ENCODE measurements around the gene OLFML1. TPM values are rescaled to one million over a fixed set of nuclear protein-coding genes. Genes with fewer than 3 reads are reported as not detected.

The OLFML1 gene
- total RNA-seq, 1 experiment from 2014 or later = not detected

- no peak for DNase-seq (ENCODE audit: unreplicated experiment)
- BruUV-seq (replicated peaks) = no TSS peak
- H3K27me3 Mint-ChIP-seq (ENCODE audit: insufficient read depth, unreplicated experiment) = peaks cover 13% of the 10 kb centered on the region
- TF ChIP-seq, protein P1, sequence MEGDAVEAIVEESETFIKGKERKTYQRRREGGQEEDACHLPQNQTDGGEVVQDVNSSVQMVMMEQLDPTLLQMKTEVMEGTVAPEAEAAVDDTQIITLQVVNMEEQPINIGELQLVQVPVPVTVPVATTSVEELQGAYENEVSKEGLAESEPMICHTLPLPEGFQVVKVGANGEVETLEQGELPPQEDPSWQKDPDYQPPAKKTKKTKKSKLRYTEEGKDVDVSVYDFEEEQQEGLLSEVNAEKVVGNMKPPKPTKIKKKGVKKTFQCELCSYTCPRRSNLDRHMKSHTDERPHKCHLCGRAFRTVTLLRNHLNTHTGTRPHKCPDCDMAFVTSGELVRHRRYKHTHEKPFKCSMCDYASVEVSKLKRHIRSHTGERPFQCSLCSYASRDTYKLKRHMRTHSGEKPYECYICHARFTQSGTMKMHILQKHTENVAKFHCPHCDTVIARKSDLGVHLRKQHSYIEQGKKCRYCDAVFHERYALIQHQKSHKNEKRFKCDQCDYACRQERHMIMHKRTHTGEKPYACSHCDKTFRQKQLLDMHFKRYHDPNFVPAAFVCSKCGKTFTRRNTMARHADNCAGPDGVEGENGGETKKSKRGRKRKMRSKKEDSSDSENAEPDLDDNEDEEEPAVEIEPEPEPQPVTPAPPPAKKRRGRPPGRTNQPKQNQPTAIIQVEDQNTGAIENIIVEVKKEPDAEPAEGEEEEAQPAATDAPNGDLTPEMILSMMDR (IDR thresholded peaks at IDR 0.05; ENCODE audit: unreplicated experiment) = no peak
- no peak overlapping the region for H3K27ac Mint-ChIP-seq (ENCODE audit: low read depth, unreplicated experiment)
- ChIA-PET CTCF (interaction anchor here (0.5 to 1.3 kb wide), 3 partner anchors 90 to 1660 kb away, joined by 4 read pairs; no protein-coding TSS in a partner anchor), POLR2A (no interaction called here)
- peaks cover 5% of the 10 kb centered on the region for H3K36me3 Mint-ChIP-seq (ENCODE audit: insufficient read depth, unreplicated experiment)
- H3K4me3 Mint-ChIP-seq (ENCODE audit: unreplicated experiment) = no peak overlapping the region
- H3K4me1 Mint-ChIP-seq (ENCODE audit: insufficient read depth, unreplicated experiment) = peaks cover under 1% of the 10 kb centered on the region
- intact Hi-C loops (cut with micrococcal nuclease) = no loop called here
- no peaks in the 10 kb centered on the region for H3K9me3 Mint-ChIP-seq (ENCODE audit: unreplicated experiment)
Observed at GRCh38 chr11:7532405-7533145, 47.3 kb downstream of the OLFML1 start.

- peaks cover 5% of the 10 kb centered on the region for H3K36me3 Mint-ChIP-seq (ENCODE audit: insufficient read depth, unreplicated experiment)
- POLR2A ChIA-PET = no interaction called here
- TF ChIP-seq, protein P1 (IDR thresholded peaks at IDR 0.05; ENCODE audit: unreplicated experiment) = no peak
- CTCF ChIA-PET = interaction anchor here (0.5 to 1.5 kb wide), 5 partner anchors 8 to 1193 kb away, joined by 3 to 4 read pairs (median 3); partner anchors contain the start of gene PPFIBP2
- H3K9me3 Mint-ChIP-seq (ENCODE audit: unreplicated experiment) = no peaks in the 10 kb centered on the region
- intact Hi-C loops (cut with micrococcal nuclease) = no loop called here
- peaks cover 13% of the 10 kb centered on the region for H3K27me3 Mint-ChIP-seq (ENCODE audit: insufficient read depth, unreplicated experiment)
- H3K27ac Mint-ChIP-seq (ENCODE audit: low read depth, unreplicated experiment) = no peak overlapping the region
- peaks cover 6% of the 10 kb centered on the region for H3K4me1 Mint-ChIP-seq (ENCODE audit: insufficient read depth, unreplicated experiment)
- no TSS peak for BruUV-seq (replicated peaks)
- DNase-seq (ENCODE audit: unreplicated experiment) = no peak
- H3K4me3 Mint-ChIP-seq (ENCODE audit: unreplicated experiment) = no peak overlapping the region
Observed at GRCh38 chr11:7533199-7534041, 48.1 kb downstream of the OLFML1 start.

GRCh38 chr11:7534042-7534378, 48.7 kb downstream of the OLFML1 start:
- POLR2A ChIA-PET = no interaction called here
- peaks cover 5% of the 10 kb centered on the region for H3K36me3 Mint-ChIP-seq (ENCODE audit: insufficient read depth, unreplicated experiment)
- TF ChIP-seq, protein P1 (IDR thresholded peaks at IDR 0.05; ENCODE audit: unreplicated experiment) = no peak
- peaks cover 6% of the 10 kb centered on the region for H3K4me1 Mint-ChIP-seq (ENCODE audit: insufficient read depth, unreplicated experiment)
- DNase-seq (ENCODE audit: unreplicated experiment) = no peak
- intact Hi-C loops (cut with micrococcal nuclease) = no loop called here
- H3K27me3 Mint-ChIP-seq (ENCODE audit: insufficient read depth, unreplicated experiment) = peaks cover 13% of the 10 kb centered on the region
- H3K4me3 Mint-ChIP-seq (ENCODE audit: unreplicated experiment) = no peak overlapping the region
- CTCF ChIA-PET = interaction anchor here (0.5 to 1.5 kb wide), 5 partner anchors 9 to 1477 kb away, joined by 3 to 4 read pairs (median 3); partner anchors contain the start of gene PPFIBP2
- H3K27ac Mint-ChIP-seq (ENCODE audit: low read depth, unreplicated experiment) = no peak overlapping the region
- H3K9me3 Mint-ChIP-seq (ENCODE audit: unreplicated experiment) = no peaks in the 10 kb centered on the region
- no TSS peak for BruUV-seq (replicated peaks)

- BruUV-seq (replicated peaks) = no TSS peak
- Mint-ChIP-seq H3K4me1 (ENCODE audit: insufficient read depth, unreplicated experiment) (peaks cover 6% of the 10 kb centered on the region), H3K27me3 (ENCODE audit: insufficient read depth, unreplicated experiment) (peaks cover 13% of the 10 kb centered on the region), H3K36me3 (ENCODE audit: insufficient read depth, unreplicated experiment) (peaks cover under 1% of the 10 kb centered on the region), H3K27ac (ENCODE audit: low read depth, unreplicated experiment) (no peak overlapping the region), H3K4me3 (ENCODE audit: unreplicated experiment) (no peak overlapping the region), H3K9me3 (ENCODE audit: unreplicated experiment) (no peaks in the 10 kb centered on the region)
- ChIA-PET POLR2A (no interaction called here), CTCF (no interaction called here)
- TF ChIP-seq, protein P1 (IDR thresholded peaks at IDR 0.05; ENCODE audit: unreplicated experiment) = no peak
- intact Hi-C loops (cut with micrococcal nuclease) = no loop called here
- DNase-seq (ENCODE audit: unreplicated experiment) = no peak
Observed at GRCh38 chr11:7536100-7536499, 50.8 kb downstream of the OLFML1 start.
